AG08395 (cell line): Measurements from ENCODE around the gene XYLT2.

ENCODE experiments used
- DNase-seq: peaks from one replicate; pipeline ENCODE4 v3.0.0; 2012; ENCODE audit warnings: mixed read lengths, low spot score

Gene XYLT2

GRCh38 chr17:50348522-50349242, 2.8 kb downstream of the XYLT2 start:
- peak; percentile 69 for DNase-seq

GRCh38 chr17:50349243-50349600, 3.3 kb downstream of the XYLT2 start:
- no peak for DNase-seq

GRCh38 chr17:50350733-50351132, 4.8 kb downstream of the XYLT2 start:
- no peak for DNase-seq

GRCh38 chr17:50352072-50352692, 6.3 kb downstream of the XYLT2 start:
- DNase-seq = no peak

- DNase-seq = no peak
Observed at GRCh38 chr17:50352693-50353599, 7.0 kb downstream of the XYLT2 start.

GRCh38 chr17:50353600-50354195, 7.8 kb downstream of the XYLT2 start:
- no peak for DNase-seq

GRCh38 chr17:50354198-50354597, 8.3 kb downstream of the XYLT2 start:
- no peak for DNase-seq

- no peak for DNase-seq
Observed at GRCh38 chr17:50354776-50355175, 8.8 kb downstream of the XYLT2 start.

GRCh38 chr17:50355336-50355700, 9.4 kb downstream of the XYLT2 start:
- no peak for DNase-seq

- DNase-seq = no peak
Observed at GRCh38 chr17:50355701-50356341, 9.9 kb downstream of the XYLT2 start.

GRCh38 chr17:50356418-50356817, 10.5 kb downstream of the XYLT2 start:
- DNase-seq = no peak

- DNase-seq = no peak
Observed at GRCh38 chr17:50356892-50357510, 11.1 kb downstream of the XYLT2 start.

GRCh38 chr17:50358177-50358576, 12.3 kb downstream of the XYLT2 start:
- DNase-seq = no peak

GRCh38 chr17:50359005-50359699, 13.2 kb downstream of the XYLT2 start:
- no peak for DNase-seq

- no peak for DNase-seq
Observed at GRCh38 chr17:50359998-50360461, 14.1 kb downstream of the XYLT2 start.

- DNase-seq = no peak
Observed at GRCh38 chr17:50360486-50361115, 14.7 kb downstream of the XYLT2 start.

- DNase-seq = peak; percentile 88
Observed at GRCh38 chr17:50361561-50362480, 15.9 kb downstream of the XYLT2 start.

- DNase-seq = no peak
Observed at GRCh38 chr17:50362661-50363060, 16.7 kb downstream of the XYLT2 start.
